ENCODE results near the gene ADAMTS4. TPM values are rescaled to one million over a fixed set of nuclear protein-coding genes. Genes with fewer than 3 reads are reported as not detected.

The ADAMTS4 gene
- total RNA-seq, 1 experiment from 2014 or later: 5.4 TPM

GRCh38 chr1:161153682-161154337 lies 45.0 kb downstream of the ADAMTS4 start, which contains the start of gene UFC1:
Gene UFC1 (plus strand): TSS chr1:161153978. CDS start chr1:161153998, 20 bp downstream.
- peak; percentile 88 for DNase-seq (ENCODE audit: low read depth)

DNA sequence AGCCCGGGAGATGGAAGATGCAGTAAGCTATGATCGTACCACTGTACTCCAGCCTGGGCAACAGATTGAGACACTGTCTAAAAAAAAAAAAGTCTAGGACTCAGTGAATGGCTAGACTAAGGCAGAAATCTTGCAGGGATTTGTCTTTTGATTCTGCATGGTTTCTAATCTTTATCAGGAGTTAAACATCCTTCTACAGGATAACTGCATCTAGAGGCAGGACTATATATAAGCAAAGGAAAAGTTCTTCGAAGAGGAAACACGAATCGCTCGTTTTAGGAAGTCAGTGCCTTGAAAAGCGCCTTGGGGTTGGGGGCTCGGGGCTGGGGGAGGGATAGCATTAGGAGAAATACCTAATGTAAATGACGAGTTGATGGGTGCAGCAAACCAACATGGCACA lies 45.7 kb downstream of the ADAMTS4 start:
- DNase-seq (ENCODE audit: low read depth): no peak

DNA sequence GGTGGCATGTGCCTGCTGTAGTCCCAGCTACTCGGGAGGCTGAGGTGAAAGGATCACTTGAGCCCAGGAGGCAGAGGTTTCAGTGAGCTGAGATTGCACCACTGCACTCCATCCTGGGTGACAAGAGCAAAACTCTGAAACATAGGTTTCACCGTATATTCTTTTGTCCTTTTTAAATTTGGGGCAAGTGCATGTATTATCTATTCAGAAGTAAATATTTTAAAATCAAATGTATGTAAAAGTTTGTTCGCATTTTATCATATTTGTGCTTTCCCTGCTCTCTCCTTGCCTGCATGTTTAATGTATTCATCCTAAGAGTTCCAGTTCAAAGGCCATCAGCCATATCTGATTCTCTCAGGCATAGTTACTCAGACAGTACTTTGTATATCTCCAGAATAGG lies 53.0 kb downstream of the ADAMTS4 start:
- DNase-seq (ENCODE audit: low read depth): no peak

- DNase-seq (ENCODE audit: low read depth): no peak
Measured at GRCh38 chr1:161140755-161141400, 58.0 kb downstream of the ADAMTS4 start.

- DNase-seq (ENCODE audit: low read depth): peak; percentile 47
Measured at GRCh38 chr1:161139766-161140165, 59.1 kb downstream of the ADAMTS4 start.

DNA sequence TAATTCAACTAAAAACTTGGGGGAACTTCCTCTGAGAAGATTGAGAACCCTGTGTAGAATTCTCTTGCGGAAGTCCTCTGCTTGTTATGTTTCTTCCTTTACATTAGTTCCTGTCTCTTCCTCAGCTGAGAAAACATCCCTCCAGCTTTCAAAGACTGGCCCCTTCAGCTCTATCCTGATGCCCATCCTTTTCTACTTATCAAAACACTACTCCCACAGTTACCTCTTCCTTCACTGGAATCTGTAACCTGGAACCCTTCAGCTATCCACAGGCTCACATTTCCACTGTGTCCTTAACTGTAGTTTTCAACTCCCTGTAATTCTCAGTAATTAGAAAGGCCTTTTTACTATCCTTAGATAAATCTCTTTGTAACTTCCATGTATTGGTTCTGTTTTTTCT lies 60.4 kb downstream of the ADAMTS4 start:
- no peak for DNase-seq (ENCODE audit: low read depth)

GRCh38 chr1:161137881-161138280 lies 61.0 kb downstream of the ADAMTS4 start:
- no peak for DNase-seq (ENCODE audit: low read depth)

Other genes starting within 250 kb of the ADAMTS4 start
- not detected in 2 replicates for gene ITLN2, start 244.2 kb downstream of the ADAMTS4 start, total RNA-seq (2014; rRNA removed)
- gene F11R, start 177.9 kb downstream of the ADAMTS4 start, total RNA-seq (2014; rRNA removed): 1.4 and 2.6 TPM in 2 replicates
- 14.7 and 27.3 TPM in 2 replicates for gene TSTD1, start 160.1 kb downstream of the ADAMTS4 start, total RNA-seq (2014; rRNA removed)
- gene USF1, start 153.1 kb downstream of the ADAMTS4 start, total RNA-seq (2014; rRNA removed): 76.0 and 83.2 TPM in 2 replicates
- not detected in 2 replicates for gene ARHGAP30, start 129.2 kb downstream of the ADAMTS4 start, total RNA-seq (2014; rRNA removed)
- gene NECTIN4, start 109.5 kb downstream of the ADAMTS4 start, total RNA-seq (2014; rRNA removed): 0.26 TPM in 1 of 2 replicates, not detected in the other
- 0.29 and 0.71 TPM in 2 replicates for gene KLHDC9, start 100.7 kb downstream of the ADAMTS4 start, total RNA-seq (2014; rRNA removed)
- 58.6 and 87.5 TPM in 2 replicates for gene PFDN2, start 81.0 kb downstream of the ADAMTS4 start, total RNA-seq (2014; rRNA removed)
- gene NIT1, start 80.9 kb downstream of the ADAMTS4 start, total RNA-seq (2014; rRNA removed): 25.6 and 28.4 TPM in 2 replicates
- gene DEDD, start 66.4 kb downstream of the ADAMTS4 start, total RNA-seq (2014; rRNA removed): 27.7 and 29.6 TPM in 2 replicates
- gene UFC1, start 45.1 kb downstream of the ADAMTS4 start, total RNA-seq (2014; rRNA removed): 50.0 and 90.6 TPM in 2 replicates
- gene USP21, start 39.6 kb downstream of the ADAMTS4 start, total RNA-seq (2014; rRNA removed): 9.1 and 15.3 TPM in 2 replicates
- gene PPOX, start 32.6 kb downstream of the ADAMTS4 start, total RNA-seq (2014; rRNA removed): 15.3 and 17.8 TPM in 2 replicates
- gene B4GALT3, start 21.5 kb downstream of the ADAMTS4 start, total RNA-seq (2014; rRNA removed): 40.4 and 42.6 TPM in 2 replicates
- 115 and 133 TPM in 2 replicates for gene NDUFS2, start 3.3 kb upstream of the ADAMTS4 start, total RNA-seq (2014; rRNA removed)
- 0.86 and 1.2 TPM in 2 replicates for gene FCER1G, start 16.2 kb upstream of the ADAMTS4 start, total RNA-seq (2014; rRNA removed)
- gene APOA2, start 24.6 kb upstream of the ADAMTS4 start, total RNA-seq (2014; rRNA removed): not detected in 2 replicates
- 9.8 and 12.6 TPM in 2 replicates for gene TOMM40L, start 27.0 kb upstream of the ADAMTS4 start, total RNA-seq (2014; rRNA removed)
- gene NR1I3, start 39.1 kb upstream of the ADAMTS4 start, total RNA-seq (2014; rRNA removed): not detected in 2 replicates
- gene PCP4L1, start 59.7 kb upstream of the ADAMTS4 start, total RNA-seq (2014; rRNA removed): 0.17 TPM in 1 of 2 replicates, not detected in the other
- 10.7 TPM in 2 replicates for gene MPZ, start 110.9 kb upstream of the ADAMTS4 start, total RNA-seq (2014; rRNA removed)
- gene SDHC, start 115.3 kb upstream of the ADAMTS4 start, total RNA-seq (2014; rRNA removed): 32.8 and 34.1 TPM in 2 replicates
- gene CFAP126, start 168.8 kb upstream of the ADAMTS4 start, total RNA-seq (2014; rRNA removed): not detected in 2 replicates

Data from LHCN-M2 (cell line).